ENCODE data around the gene PIK3C3.
A peak's percentile ranks its signal among the peaks of the same experiment; 100 is the strongest.

Gene PIK3C3

GRCh38 chr18:41974796-41975201 lies 19.8 kb downstream of the PIK3C3 start:
- peak; percentile 29; the same call in 2 of the 3 replicates for ATAC-seq
- TF ChIP-seq ISL1 (CRISPR knock-in tag; IDR thresholded peaks at IDR 0.05), result 0 out of 2 replicates have a peak, but pooled peaks have one; percentile 9
- TF ChIP-seq PPARA (CRISPR knock-in tag; IDR thresholded peaks at IDR 0.05; ENCODE audit: borderline replicate concordance), result no peak

DNA sequence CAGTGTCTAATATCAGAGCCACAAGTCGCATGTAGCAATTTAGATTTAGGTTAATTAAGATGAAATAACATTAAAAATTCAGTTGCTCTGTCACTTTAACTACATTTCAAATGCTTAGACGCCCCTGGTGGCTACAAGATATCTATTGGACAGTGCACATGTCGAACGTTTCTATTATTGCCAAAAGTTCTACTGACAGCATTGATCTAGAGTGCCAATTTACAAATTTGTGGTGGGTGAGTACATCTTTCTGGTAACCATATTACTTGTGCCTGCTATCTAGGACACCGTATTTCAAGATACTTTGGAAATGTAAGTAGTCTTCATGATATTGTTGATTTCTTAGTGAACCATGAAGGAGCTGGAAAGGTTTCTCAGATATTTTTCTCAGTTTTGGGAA lies 20.2 kb downstream of the PIK3C3 start:
- TF ChIP-seq TSHZ2 (CRISPR knock-in tag; IDR thresholded peaks at IDR 0.05) (no peak), ARNTL (CRISPR knock-in tag; IDR thresholded peaks at IDR 0.05; ENCODE audit: borderline replicate concordance, low read depth) (no peak), ZNF70 (CRISPR knock-in tag; IDR thresholded peaks at IDR 0.05) (no peak), ISL1 (CRISPR knock-in tag; IDR thresholded peaks at IDR 0.05) (no peak), SNAI2 (CRISPR knock-in tag; IDR thresholded peaks at IDR 0.05) (no peak), CREB5 (CRISPR knock-in tag; IDR thresholded peaks at IDR 0.05; ENCODE audit: low read depth) (no peak), RARB (CRISPR knock-in tag; IDR thresholded peaks at IDR 0.05) (no peak), ZNF8 (CRISPR knock-in tag; IDR thresholded peaks at IDR 0.05) (no peak), ZFP30 (CRISPR knock-in tag; IDR thresholded peaks at IDR 0.05) (no peak), ZNF565 (CRISPR knock-in tag; conservative IDR thresholded peaks at IDR 0.05; ENCODE audit: low read depth) (no peak), PPARA (CRISPR knock-in tag; IDR thresholded peaks at IDR 0.05; ENCODE audit: borderline replicate concordance) (no peak), GLIS3 (CRISPR knock-in tag; IDR thresholded peaks at IDR 0.05) (no peak), ZFP3 (CRISPR knock-in tag; IDR thresholded peaks at IDR 0.05) (no peak), TCF4 (CRISPR knock-in tag; IDR thresholded peaks at IDR 0.05; ENCODE audit: borderline replicate concordance) (no peak), BACH2 (CRISPR knock-in tag; IDR thresholded peaks at IDR 0.05; ENCODE audit: borderline replicate concordance) (no peak), ESRRG (CRISPR knock-in tag; IDR thresholded peaks at IDR 0.05) (no peak), OSR1 (CRISPR knock-in tag; IDR thresholded peaks at IDR 0.05) (no peak)
- TF ChIP-seq, protein P1, sequence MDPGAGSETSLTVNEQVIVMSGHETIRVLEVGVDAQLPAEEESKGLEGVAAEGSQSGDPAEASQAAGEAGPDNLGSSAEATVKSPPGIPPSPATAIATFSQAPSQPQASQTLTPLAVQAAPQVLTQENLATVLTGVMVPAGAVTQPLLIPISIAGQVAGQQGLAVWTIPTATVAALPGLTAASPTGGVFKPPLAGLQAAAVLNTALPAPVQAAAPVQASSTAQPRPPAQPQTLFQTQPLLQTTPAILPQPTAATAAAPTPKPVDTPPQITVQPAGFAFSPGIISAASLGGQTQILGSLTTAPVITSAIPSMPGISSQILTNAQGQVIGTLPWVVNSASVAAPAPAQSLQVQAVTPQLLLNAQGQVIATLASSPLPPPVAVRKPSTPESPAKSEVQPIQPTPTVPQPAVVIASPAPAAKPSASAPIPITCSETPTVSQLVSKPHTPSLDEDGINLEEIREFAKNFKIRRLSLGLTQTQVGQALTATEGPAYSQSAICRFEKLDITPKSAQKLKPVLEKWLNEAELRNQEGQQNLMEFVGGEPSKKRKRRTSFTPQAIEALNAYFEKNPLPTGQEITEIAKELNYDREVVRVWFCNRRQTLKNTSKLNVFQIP (CRISPR knock-in tag; IDR thresholded peaks at IDR 0.05; ENCODE audit: borderline replicate concordance, low read depth), result no peak
- TF ChIP-seq, protein P2, sequence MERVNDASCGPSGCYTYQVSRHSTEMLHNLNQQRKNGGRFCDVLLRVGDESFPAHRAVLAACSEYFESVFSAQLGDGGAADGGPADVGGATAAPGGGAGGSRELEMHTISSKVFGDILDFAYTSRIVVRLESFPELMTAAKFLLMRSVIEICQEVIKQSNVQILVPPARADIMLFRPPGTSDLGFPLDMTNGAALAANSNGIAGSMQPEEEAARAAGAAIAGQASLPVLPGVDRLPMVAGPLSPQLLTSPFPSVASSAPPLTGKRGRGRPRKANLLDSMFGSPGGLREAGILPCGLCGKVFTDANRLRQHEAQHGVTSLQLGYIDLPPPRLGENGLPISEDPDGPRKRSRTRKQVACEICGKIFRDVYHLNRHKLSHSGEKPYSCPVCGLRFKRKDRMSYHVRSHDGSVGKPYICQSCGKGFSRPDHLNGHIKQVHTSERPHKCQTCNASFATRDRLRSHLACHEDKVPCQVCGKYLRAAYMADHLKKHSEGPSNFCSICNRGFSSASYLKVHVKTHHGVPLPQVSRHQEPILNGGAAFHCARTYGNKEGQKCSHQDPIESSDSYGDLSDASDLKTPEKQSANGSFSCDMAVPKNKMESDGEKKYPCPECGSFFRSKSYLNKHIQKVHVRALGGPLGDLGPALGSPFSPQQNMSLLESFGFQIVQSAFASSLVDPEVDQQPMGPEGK (CRISPR knock-in tag; IDR thresholded peaks at IDR 0.05; ENCODE audit: borderline replicate concordance), result no peak
- TF ChIP-seq, protein P3, sequence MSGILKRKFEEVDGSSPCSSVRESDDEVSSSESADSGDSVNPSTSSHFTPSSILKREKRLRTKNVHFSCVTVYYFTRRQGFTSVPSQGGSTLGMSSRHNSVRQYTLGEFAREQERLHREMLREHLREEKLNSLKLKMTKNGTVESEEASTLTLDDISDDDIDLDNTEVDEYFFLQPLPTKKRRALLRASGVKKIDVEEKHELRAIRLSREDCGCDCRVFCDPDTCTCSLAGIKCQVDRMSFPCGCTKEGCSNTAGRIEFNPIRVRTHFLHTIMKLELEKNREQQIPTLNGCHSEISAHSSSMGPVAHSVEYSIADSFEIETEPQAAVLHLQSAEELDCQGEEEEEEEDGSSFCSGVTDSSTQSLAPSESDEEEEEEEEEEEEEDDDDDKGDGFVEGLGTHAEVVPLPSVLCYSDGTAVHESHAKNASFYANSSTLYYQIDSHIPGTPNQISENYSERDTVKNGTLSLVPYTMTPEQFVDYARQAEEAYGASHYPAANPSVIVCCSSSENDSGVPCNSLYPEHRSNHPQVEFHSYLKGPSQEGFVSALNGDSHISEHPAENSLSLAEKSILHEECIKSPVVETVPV (CRISPR knock-in tag; IDR thresholded peaks at IDR 0.05), result no peak
- ATAC-seq, result no peak

DNA sequence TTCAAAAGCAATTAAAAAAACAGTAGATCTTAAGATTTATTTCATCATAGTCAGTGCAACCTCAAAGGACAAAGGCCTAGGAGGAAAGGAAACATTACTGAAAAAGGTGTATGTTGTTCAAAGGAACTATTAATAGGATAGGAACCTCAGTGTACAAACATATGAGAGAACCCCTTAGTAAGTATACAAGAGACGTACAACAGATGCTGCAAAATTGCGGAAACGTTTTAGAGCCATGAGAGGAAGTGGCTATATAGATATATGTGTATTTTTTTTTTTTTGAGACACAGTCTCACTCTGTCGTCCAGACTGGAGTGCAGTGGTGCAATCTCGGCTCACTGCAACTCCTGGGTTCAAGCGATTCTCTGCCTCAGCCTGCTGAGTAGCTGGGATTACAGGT lies 22.2 kb downstream of the PIK3C3 start:
- no peak for ATAC-seq
- no peak for TF ChIP-seq TCF4 (CRISPR knock-in tag; IDR thresholded peaks at IDR 0.05; ENCODE audit: borderline replicate concordance)
- TF ChIP-seq RARB (CRISPR knock-in tag; IDR thresholded peaks at IDR 0.05), result no peak
- TF ChIP-seq BACH2 (CRISPR knock-in tag; IDR thresholded peaks at IDR 0.05; ENCODE audit: borderline replicate concordance), result no peak
- TF ChIP-seq SNAI2 (CRISPR knock-in tag; IDR thresholded peaks at IDR 0.05), result no peak
- TF ChIP-seq, protein P3 (CRISPR knock-in tag; IDR thresholded peaks at IDR 0.05), result no peak
- no peak for TF ChIP-seq CREB5 (CRISPR knock-in tag; IDR thresholded peaks at IDR 0.05; ENCODE audit: low read depth)
- TF ChIP-seq, protein P2 (CRISPR knock-in tag; IDR thresholded peaks at IDR 0.05; ENCODE audit: borderline replicate concordance), result no peak
- TF ChIP-seq OSR1 (CRISPR knock-in tag; IDR thresholded peaks at IDR 0.05), result no peak
- TF ChIP-seq ZC3H10 (CRISPR knock-in tag; IDR thresholded peaks at IDR 0.05), result no peak
